Measurements from ENCODE around the gene AKAP5.

AKAP5 gene

DNA sequence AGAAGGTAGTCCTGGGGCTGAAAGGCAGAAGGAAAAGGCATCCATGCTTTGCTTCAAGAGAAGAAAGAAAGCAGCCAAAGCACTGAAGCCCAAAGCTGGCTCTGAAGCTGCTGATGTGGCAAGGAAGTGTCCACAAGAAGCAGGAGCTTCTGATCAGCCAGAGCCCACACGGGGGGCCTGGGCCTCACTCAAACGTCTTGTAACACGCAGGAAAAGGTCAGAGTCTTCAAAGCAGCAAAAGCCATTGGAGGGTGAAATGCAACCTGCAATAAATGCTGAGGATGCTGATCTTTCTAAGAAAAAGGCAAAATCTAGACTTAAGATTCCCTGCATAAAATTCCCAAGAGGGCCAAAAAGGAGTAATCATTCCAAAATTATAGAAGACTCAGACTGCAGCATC lies 3.2 kb downstream of the AKAP5 start:
- no peak for DNase-seq (ENCODE audit: low read depth, low spot score)
- no peak overlapping the region for H3K4me3 ChIP-seq (ENCODE audit: low read depth, low read length)
- TF ChIP-seq, protein P1, sequence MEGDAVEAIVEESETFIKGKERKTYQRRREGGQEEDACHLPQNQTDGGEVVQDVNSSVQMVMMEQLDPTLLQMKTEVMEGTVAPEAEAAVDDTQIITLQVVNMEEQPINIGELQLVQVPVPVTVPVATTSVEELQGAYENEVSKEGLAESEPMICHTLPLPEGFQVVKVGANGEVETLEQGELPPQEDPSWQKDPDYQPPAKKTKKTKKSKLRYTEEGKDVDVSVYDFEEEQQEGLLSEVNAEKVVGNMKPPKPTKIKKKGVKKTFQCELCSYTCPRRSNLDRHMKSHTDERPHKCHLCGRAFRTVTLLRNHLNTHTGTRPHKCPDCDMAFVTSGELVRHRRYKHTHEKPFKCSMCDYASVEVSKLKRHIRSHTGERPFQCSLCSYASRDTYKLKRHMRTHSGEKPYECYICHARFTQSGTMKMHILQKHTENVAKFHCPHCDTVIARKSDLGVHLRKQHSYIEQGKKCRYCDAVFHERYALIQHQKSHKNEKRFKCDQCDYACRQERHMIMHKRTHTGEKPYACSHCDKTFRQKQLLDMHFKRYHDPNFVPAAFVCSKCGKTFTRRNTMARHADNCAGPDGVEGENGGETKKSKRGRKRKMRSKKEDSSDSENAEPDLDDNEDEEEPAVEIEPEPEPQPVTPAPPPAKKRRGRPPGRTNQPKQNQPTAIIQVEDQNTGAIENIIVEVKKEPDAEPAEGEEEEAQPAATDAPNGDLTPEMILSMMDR (IDR thresholded peaks at IDR 0.05; ENCODE audit: insufficient read depth, low read length, missing control alignments) = no peak
- POLR2A ChIA-PET = no interaction called here
- CTCF ChIA-PET = interaction anchor here (1.1 to 10.8 kb wide), 5 partner anchors 11 to 125 kb away, joined by 3 to 88 read pairs (median 12); no protein-coding TSS in a partner anchor

DNA sequence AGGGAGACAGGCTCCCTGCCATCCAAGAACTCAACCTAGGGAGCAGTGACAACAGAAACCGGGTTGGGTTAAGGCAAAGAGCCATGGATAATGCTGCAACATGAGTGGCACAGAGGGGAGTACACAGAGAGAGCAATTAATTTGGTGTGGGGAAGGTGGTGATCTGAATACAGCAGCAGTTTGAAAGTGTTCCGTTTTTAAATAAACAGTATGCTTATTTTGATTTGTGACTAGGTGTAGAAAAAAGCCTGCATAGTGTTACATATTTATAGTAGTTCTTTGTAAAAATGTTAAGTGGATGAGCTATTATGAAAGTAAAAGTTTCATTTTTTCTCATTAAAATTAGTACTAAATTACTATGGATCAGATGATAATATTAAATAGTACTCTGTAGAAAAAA lies 8.7 kb downstream of the AKAP5 start:
- ChIA-PET POLR2A (no interaction called here), CTCF (interaction anchor here (1.0 to 9.1 kb wide), 5 partner anchors 8 to 131 kb away, joined by 3 to 257 read pairs (median 5); partner anchors contain the start of gene AKAP5)
- no peak for DNase-seq (ENCODE audit: low read depth, low spot score)
- TF ChIP-seq, protein P1 (IDR thresholded peaks at IDR 0.05; ENCODE audit: insufficient read depth, low read length, missing control alignments) = no peak
- H3K4me3 ChIP-seq (ENCODE audit: low read depth, low read length) = no peak overlapping the region

DNA sequence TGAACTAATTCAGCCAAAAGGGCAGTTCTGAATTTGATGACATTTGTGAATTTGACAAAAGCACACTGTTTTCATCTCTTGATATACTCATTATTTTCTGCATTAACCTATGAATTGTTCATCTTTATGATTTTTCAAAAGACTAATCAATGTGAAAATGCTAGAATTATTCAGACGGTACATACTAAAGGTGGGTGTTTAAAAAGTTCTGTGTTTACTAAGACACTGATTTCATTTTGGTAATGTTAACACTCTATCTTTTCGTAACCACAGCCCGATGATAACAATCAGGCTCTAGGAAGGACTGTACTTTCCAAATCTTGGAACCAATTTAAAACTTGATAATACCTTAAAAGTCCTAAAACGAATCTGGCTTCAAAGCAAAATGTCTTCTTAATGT lies 9.4 kb downstream of the AKAP5 start:
- CTCF ChIA-PET = interaction anchor here (1.0 to 9.1 kb wide), 5 partner anchors 9 to 132 kb away, joined by 3 to 257 read pairs (median 5); partner anchors contain the start of gene AKAP5
- POLR2A ChIA-PET = no interaction called here

DNA sequence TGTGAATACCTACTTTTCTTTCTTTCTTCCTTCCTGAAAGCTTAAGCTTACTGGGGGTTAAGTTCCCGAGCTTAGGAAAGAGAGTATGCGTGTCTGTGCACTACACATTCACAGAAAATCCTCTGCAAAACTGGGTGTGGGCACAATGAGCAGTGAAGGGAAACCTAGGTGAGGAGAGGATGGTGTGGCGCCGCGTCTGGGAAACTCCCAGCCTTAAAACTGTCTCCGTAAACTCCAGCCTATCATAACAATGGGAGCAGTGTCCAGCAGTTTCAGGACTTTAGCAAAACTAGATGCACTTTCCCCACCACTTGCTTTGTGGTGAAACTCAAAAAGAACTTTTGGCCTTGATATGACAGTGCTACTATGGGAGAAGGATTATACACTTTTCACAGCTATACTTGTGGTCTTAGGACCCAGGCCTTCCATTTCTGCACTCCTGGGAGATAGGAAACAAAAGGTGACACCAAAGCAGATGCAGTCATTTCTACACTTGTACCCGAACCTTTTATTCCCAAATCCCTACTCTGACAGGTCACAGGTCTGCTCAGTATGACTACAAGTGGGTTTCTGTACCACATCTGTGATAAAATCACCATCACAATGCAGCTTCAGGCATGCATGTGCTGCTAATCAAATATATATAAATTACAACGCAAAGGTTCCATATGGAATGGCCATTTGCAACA lies 10.4 kb downstream of the AKAP5 start:
- TF ChIP-seq, protein P1 (IDR thresholded peaks at IDR 0.05; ENCODE audit: insufficient read depth, low read length, missing control alignments) = no peak
- no peak overlapping the region for H3K4me3 ChIP-seq (ENCODE audit: low read depth, low read length)
- DNase-seq (ENCODE audit: low read depth, low spot score) = no peak
- POLR2A ChIA-PET = no interaction called here
- CTCF ChIA-PET = interaction anchor here (0.6 to 9.1 kb wide), 5 partner anchors 9 to 1149 kb away, joined by 3 to 257 read pairs (median 5); partner anchors contain the start of gene AKAP5

More for the DNA sequence above, 9.4 kb downstream of the AKAP5 start:
- H3K4me3 ChIP-seq (ENCODE audit: low read depth, low read length) = no peak overlapping the region
- TF ChIP-seq, protein P1 (IDR thresholded peaks at IDR 0.05; ENCODE audit: insufficient read depth, low read length, missing control alignments) = no peak
- no peak for DNase-seq (ENCODE audit: low read depth, low spot score)

DNA sequence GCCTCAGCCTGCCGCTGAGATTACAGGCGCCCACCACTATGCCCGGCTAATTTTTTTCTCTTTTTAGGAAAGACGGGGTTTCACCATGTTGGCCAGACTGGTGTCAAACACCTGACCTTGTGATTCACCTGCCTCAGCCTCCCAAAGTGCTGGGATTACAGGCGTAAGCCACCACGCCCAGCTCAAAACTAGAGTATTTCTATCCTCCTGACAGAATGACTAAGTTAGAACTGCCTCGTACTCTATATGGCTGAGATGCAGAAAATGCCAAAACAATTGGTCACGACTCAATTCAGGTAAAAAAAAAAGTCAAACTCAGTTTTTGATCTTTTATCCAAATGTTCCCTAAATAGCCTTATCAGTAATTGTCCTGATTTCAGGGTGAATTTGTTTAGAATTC lies 11.1 kb downstream of the AKAP5 start:
- TF ChIP-seq, protein P1 (IDR thresholded peaks at IDR 0.05; ENCODE audit: insufficient read depth, low read length, missing control alignments) = no peak
- CTCF ChIA-PET = interaction anchor here (0.6 to 9.1 kb wide), 5 partner anchors 9 to 1150 kb away, joined by 3 to 257 read pairs (median 6); no protein-coding TSS in a partner anchor
- DNase-seq (ENCODE audit: low read depth, low spot score) = no peak
- H3K4me3 ChIP-seq (ENCODE audit: low read depth, low read length) = no peak overlapping the region
- POLR2A ChIA-PET = no interaction called here

DNA sequence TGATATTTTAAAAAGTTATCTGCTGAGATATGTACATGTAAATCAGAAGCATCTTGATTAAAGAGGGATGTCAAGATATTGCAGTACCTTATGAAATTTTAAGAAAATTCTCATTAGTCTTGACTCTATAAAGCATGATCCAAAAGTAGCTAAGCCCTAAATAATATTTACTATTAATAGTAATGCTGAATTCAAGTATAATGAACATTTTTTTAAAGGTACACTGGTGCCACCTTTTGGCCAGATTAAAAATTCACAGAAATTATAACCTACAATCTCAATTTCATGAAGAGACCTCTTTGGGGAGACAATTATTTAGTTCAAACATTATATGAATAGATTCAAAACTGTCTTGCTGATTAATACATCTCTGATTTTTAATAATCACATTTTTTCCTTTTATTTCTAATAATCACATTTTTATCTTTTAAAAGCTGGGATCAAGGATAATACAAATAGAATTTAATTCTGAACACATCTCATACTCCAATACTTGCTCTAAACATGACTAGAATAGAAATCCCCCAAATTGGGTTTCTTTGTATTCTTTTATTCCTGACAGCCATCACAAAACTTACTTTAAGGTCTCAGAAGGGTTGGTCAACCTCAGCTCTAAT lies 13.4 kb downstream of the AKAP5 start:
- CTCF ChIA-PET = interaction anchor here (0.8 to 9.1 kb wide), 43 partner anchors 8 to 825 kb away, joined by 3 to 257 read pairs (median 6); partner anchors contain the start of gene AKAP5
- H3K4me3 ChIP-seq (ENCODE audit: low read depth, low read length) = no peak overlapping the region
- TF ChIP-seq, protein P1 (IDR thresholded peaks at IDR 0.05; ENCODE audit: insufficient read depth, low read length, missing control alignments) = no peak
- POLR2A ChIA-PET = no interaction called here
- no peak for DNase-seq (ENCODE audit: low read depth, low spot score)

All from AG04449 (cell line).